ENCODE data around the gene ESPNL.
"Not testable (repeated sequence)": the region's sequence is repeated elsewhere in the genome, so short reads cannot be mapped to it uniquely, and the experiment has no call there.

ESPNL gene

GRCh38 chr2:238169048-238169707 lies 69.0 kb downstream of the ESPNL start:
- no peak for DNase-seq (ENCODE audit: low read depth in 2 of 2)

GRCh38 chr2:238169708-238170251 lies 69.6 kb downstream of the ESPNL start:
- DNase-seq (ENCODE audit: low read depth in 2 of 2): no peak

GRCh38 chr2:238170386-238171071 lies 70.4 kb downstream of the ESPNL start:
- DNase-seq (ENCODE audit: low read depth in 2 of 2): no peak

GRCh38 chr2:238171072-238171431 lies 70.9 kb downstream of the ESPNL start:
- not testable (repeated sequence) for DNase-seq (ENCODE audit: low read depth in 2 of 2)

GRCh38 chr2:238171575-238172187 lies 71.5 kb downstream of the ESPNL start:
- no peak for DNase-seq (ENCODE audit: low read depth in 2 of 2)

GRCh38 chr2:238172439-238172838 lies 72.3 kb downstream of the ESPNL start:
- DNase-seq (ENCODE audit: low read depth in 2 of 2): no peak

GRCh38 chr2:238173692-238174091 lies 73.6 kb downstream of the ESPNL start:
- no peak for DNase-seq (ENCODE audit: low read depth in 2 of 2)

- no peak for DNase-seq (ENCODE audit: low read depth in 2 of 2)
Measured at GRCh38 chr2:238174291-238174690, 74.2 kb downstream of the ESPNL start.

GRCh38 chr2:238174701-238175100 lies 74.6 kb downstream of the ESPNL start:
- no peak for DNase-seq (ENCODE audit: low read depth in 2 of 2)

GRCh38 chr2:238176613-238177012 lies 76.5 kb downstream of the ESPNL start:
- DNase-seq (ENCODE audit: low read depth in 2 of 2): no peak

- no peak for DNase-seq (ENCODE audit: low read depth in 2 of 2)
Measured at GRCh38 chr2:238180554-238180953, 80.4 kb downstream of the ESPNL start.

GRCh38 chr2:238182362-238182761 lies 82.2 kb downstream of the ESPNL start:
- no peak for DNase-seq (ENCODE audit: low read depth in 2 of 2)
